Glutamatergic neuron (in vitro differentiated cells): ENCODE data around the gene STK17A. TPM values are rescaled to one million over a fixed set of nuclear protein-coding genes. Genes with fewer than 3 reads are reported as not detected.

ENCODE experiments used
- DNase-seq: peaks from one replicate; pipeline ENCODE4 v3.0.0; 2022
- H3K27ac Mint-ChIP-seq: one replicate; pipeline ENCODE4 v1.8.0; 2020; ENCODE audit warnings: mild to moderate bottlenecking, mixed read lengths, inconsistent platforms; ENCODE audit not compliant: unreplicated experiment
- H3K27me3 Mint-ChIP-seq: one replicate; pipeline ENCODE4 v1.8.0; 2020; ENCODE audit warnings: mild to moderate bottlenecking, moderate library complexity, mixed read lengths, inconsistent platforms; ENCODE audit not compliant: unreplicated experiment
- H3K36me3 Mint-ChIP-seq: one replicate; pipeline ENCODE4 v1.8.0; 2020; ENCODE audit warnings: mild to moderate bottlenecking, mixed read lengths, inconsistent platforms; ENCODE audit not compliant: unreplicated experiment
- H3K4me1 Mint-ChIP-seq: one replicate; pipeline ENCODE4 v1.8.0; 2020; ENCODE audit warnings: mild to moderate bottlenecking, low read depth, mixed read lengths, inconsistent platforms; ENCODE audit not compliant: unreplicated experiment
- H3K4me3 Mint-ChIP-seq: one replicate; pipeline ENCODE4 v1.8.0; 2020; ENCODE audit warnings: mild to moderate bottlenecking, mixed read lengths, inconsistent platforms; ENCODE audit not compliant: unreplicated experiment
- H3K9me3 Mint-ChIP-seq: one replicate; pipeline ENCODE4 v1.8.0; 2020; ENCODE audit warnings: mild to moderate bottlenecking, moderate library complexity, mixed read lengths, inconsistent platforms; ENCODE audit not compliant: unreplicated experiment
- CTCF ChIP-seq: fragments of 200-600 bp; sonication (generic); IDR thresholded peaks from one replicate; pipeline ENCODE4 v1.5.0; 2021; ENCODE audit not compliant: partially characterized antibody, unreplicated experiment
- total RNA-seq: library from RNA; stranded (reverse); fragmentation: NEBNext Ultra II Directional; extraction: Animal tissue kit (Norgen Biotek cat#: 25700); gene quantifications from one replicate; pipeline ENCODE4 v1.2.1, GENCODE V29; 2021; ENCODE audit not compliant: unreplicated experiment

Gene STK17A
- total RNA-seq, 1 donor from 2014 or later: 26.8 TPM

DNA sequence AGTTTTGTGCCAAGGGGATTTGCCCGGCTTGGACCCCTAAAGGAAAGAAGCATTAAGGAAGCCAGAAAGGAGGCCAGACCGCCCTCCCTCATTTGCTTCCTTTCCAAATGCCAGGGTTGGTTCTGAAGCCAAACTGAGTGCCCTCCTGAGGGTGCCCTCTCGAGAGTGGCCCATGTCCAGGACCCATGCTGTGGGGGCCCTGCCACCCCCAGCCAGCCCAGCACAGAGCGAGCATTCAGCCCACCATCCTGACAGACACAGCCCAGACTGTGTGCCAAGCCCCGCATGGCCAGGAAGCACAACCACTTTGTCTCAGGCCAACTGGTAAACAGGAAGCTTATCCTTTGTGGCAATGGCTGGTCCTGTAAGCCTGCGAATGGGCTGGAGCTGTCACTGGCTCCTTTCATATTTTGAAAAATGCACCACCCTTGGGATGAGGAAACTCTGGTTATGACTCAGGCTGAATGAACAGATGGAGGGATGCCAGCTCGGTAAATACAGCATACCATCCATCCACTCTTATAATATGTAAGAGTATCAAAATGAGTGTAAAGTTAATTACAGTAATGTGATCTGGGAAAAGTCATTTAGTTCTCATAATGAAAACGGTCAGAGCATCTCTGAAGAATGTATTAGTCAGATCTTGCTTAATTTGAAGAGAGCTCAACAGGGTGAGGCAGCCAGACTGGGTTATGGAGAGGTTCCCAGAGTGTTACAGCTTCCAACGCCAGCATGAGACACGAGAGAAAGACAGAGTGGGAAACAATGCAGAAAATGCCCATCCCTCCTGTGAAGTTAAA is 65.0 kb downstream of the STK17A start:
- H3K36me3 Mint-ChIP-seq: peaks cover 4% of the 10 kb centered on the region
- no peak for DNase-seq
- H3K9me3 Mint-ChIP-seq: peaks cover 14% of the 10 kb centered on the region
- no peak for TF ChIP-seq CTCF
- peaks cover 53% of the 10 kb centered on the region for H3K4me1 Mint-ChIP-seq
- H3K27me3 Mint-ChIP-seq: peaks cover 6% of the 10 kb centered on the region
- peak overlapping the region; percentile 48 for H3K4me3 Mint-ChIP-seq
- peak overlapping the region; percentile 96 for H3K27ac Mint-ChIP-seq

DNA sequence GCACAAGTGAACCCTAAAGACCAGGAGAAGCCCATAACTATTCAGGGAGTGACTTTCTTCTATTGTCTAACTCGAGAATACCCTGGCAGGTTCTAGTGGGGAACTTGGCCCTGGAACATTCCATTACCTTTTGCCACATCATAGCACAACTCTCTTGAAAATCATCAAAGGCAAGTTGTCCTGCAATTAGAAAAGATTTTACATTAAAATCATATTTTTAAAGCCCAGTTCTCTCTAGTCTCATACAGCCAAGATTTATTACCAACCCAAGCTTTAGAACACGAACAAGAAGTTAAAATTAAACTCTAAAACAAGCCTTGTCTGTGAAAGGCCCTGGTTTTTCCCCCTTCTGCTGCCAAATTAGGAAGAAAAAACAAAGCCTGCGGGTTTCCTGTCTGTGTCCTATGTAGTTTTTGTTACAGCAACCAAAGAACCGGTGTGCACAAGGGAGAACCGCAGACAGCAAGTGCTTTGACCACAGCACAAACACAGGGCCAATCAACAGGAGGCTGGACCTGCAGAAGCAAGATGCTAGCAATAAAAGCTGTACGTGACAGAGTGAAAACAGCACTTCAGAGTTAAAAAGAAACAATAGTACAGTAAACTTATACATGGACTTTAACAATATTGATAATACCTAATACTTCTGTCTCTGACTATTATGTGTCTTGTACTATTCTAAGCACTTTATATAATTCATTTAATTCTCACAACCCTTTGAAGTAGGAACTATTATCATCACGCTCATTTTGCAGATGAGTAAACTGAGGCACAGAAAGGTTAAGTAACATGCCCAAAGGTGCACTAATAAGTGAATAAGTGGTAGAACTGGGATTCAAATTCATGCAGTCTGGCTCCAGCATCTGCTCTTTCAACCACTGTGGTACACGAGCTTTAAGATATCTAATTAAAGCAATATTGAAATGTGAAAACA is 65.8 kb downstream of the STK17A start:
- Mint-ChIP-seq H3K27me3 (peaks cover 4% of the 10 kb centered on the region), H3K36me3 (peaks cover under 1% of the 10 kb centered on the region), H3K4me3 (peak overlapping the region; percentile 43), H3K9me3 (peaks cover 12% of the 10 kb centered on the region), H3K27ac (peak overlapping the region; percentile 96), H3K4me1 (peaks cover 53% of the 10 kb centered on the region)
- no peak for TF ChIP-seq CTCF
- DNase-seq: no peak

GRCh38 chr7:43649755-43650274 is 66.9 kb downstream of the STK17A start:
- Mint-ChIP-seq H3K27me3 (peaks cover 4% of the 10 kb centered on the region), H3K27ac (peak overlapping the region; percentile 79), H3K36me3 (no peaks in the 10 kb centered on the region), H3K4me1 (peaks cover 50% of the 10 kb centered on the region), H3K4me3 (peak overlapping the region; percentile 21), H3K9me3 (peaks cover 12% of the 10 kb centered on the region)
- TF ChIP-seq CTCF: no peak
- no peak for DNase-seq

DNA sequence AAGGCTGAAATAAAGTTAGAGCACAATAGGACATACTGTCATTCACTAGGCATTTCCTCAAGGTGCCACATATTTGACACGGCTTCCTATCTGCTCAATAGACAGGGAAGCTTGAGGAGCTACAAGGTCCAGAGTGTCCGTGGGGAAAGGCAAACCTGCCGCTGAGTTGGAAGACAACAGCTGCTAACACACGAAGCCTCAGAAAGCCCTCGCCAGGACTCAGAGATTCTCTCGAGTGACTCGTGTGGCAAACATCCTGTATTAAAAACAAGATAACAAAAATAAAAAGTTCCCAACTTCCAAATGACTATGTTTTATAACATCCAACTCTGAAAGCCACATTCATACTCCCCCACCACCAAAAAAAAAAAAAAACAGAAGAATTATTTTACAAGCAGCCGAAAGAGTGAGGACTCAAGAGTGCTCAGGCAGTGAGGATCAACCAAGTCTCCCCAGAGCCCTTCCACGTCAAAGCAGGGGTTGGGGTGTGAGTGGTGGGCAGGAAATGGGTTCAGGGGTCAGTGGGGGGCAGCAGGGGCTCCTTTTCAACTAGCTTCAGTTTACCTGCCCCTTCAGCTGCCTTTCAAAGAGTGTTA is 67.6 kb downstream of the STK17A start:
- Mint-ChIP-seq H3K36me3 (no peaks in the 10 kb centered on the region), H3K4me1 (peaks cover 49% of the 10 kb centered on the region), H3K9me3 (peaks cover 12% of the 10 kb centered on the region), H3K27me3 (peaks cover 4% of the 10 kb centered on the region), H3K4me3 (no peak overlapping the region), H3K27ac (peak overlapping the region; percentile 65)
- TF ChIP-seq CTCF: no peak
- DNase-seq: no peak
